Endothelial cell (in vitro differentiated cells): Measurements from ENCODE around the gene SPATS2L. TPM values are rescaled to one million over a fixed set of nuclear protein-coding genes. Genes with fewer than 3 reads are reported as not detected.

Experiments used
- DNase-seq: peaks from one replicate; pipeline ENCODE4 v3.0.0; 2021; ENCODE audit warnings: low spot score
- H3K27ac Mint-ChIP-seq: one replicate; pipeline ENCODE4 v1.8.0; 2021; ENCODE audit warnings: mixed read lengths, inconsistent platforms; ENCODE audit not compliant: unreplicated experiment
- H3K27me3 Mint-ChIP-seq: one replicate; pipeline ENCODE4 v1.8.0; 2021; ENCODE audit warnings: mild to moderate bottlenecking, moderate library complexity, mixed read lengths, inconsistent platforms; ENCODE audit not compliant: unreplicated experiment
- H3K36me3 Mint-ChIP-seq: one replicate; pipeline ENCODE4 v1.8.0; 2021; ENCODE audit warnings: mild to moderate bottlenecking, low read depth, mixed read lengths, inconsistent platforms; ENCODE audit not compliant: unreplicated experiment
- H3K4me1 Mint-ChIP-seq: one replicate; pipeline ENCODE4 v1.8.0; 2021; ENCODE audit warnings: mild to moderate bottlenecking, mixed read lengths, inconsistent platforms; ENCODE audit not compliant: unreplicated experiment
- H3K4me3 Mint-ChIP-seq: one replicate; pipeline ENCODE4 v1.8.0; 2021; ENCODE audit warnings: mild to moderate bottlenecking, mixed read lengths, inconsistent platforms; ENCODE audit not compliant: unreplicated experiment
- H3K9me3 Mint-ChIP-seq: one replicate; pipeline ENCODE4 v1.8.0; 2021; ENCODE audit warnings: mixed read lengths, inconsistent platforms; ENCODE audit not compliant: unreplicated experiment
- CTCF ChIP-seq: fragments of 200-600 bp; sonication (generic); IDR thresholded peaks from one replicate; pipeline ENCODE4 v1.5.0; 2021; ENCODE audit warnings: antibody characterized with exemption; ENCODE audit not compliant: unreplicated experiment
- total RNA-seq: library from RNA; stranded (reverse); fragmentation: NEBNext Ultra II Directional; extraction: Animal tissue kit (Norgen Biotek cat#: 25700); gene quantifications from one replicate; pipeline ENCODE4 v1.2.1, GENCODE V29; 2021; ENCODE audit not compliant: unreplicated experiment

Gene SPATS2L
- total RNA-seq, 1 donor from 2014 or later: 72.9 TPM

GRCh38 chr2:200417366-200417765, 110.9 kb downstream of the SPATS2L start:
- TF ChIP-seq CTCF: no peak
- H3K4me3 Mint-ChIP-seq: no peak overlapping the region
- H3K9me3 Mint-ChIP-seq: no peaks in the 10 kb centered on the region
- peaks cover 4% of the 10 kb centered on the region for H3K4me1 Mint-ChIP-seq
- H3K27ac Mint-ChIP-seq: no peak overlapping the region
- H3K36me3 Mint-ChIP-seq: peaks cover 7% of the 10 kb centered on the region
- no peak for DNase-seq
- H3K27me3 Mint-ChIP-seq: no peaks in the 10 kb centered on the region

DNA sequence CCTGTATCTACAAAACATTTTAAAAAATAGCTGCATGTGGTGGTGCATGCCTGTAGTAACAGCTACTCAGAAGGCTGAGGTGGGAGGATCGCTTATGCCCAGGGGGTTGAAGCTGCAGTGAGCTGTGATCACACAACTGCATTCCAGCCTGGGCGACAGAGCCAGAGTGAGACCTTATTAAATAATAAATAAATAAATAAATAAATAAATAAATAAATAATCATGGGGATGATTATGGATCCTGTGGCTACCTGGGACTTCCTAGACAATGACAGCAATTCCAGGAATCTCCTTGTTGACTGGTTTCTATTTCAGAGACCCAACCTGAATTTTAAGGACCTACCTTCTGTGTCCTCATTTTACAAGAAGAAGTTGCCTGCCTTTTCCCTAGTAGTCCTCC, 111.9 kb downstream of the SPATS2L start:
- DNase-seq: no peak
- H3K27ac Mint-ChIP-seq: no peak overlapping the region
- no peak overlapping the region for H3K4me3 Mint-ChIP-seq

GRCh38 chr2:200419325-200419724, 112.8 kb downstream of the SPATS2L start:
- H3K36me3 Mint-ChIP-seq: peaks cover 15% of the 10 kb centered on the region
- no peaks in the 10 kb centered on the region for H3K27me3 Mint-ChIP-seq
- peaks cover 4% of the 10 kb centered on the region for H3K4me1 Mint-ChIP-seq
- TF ChIP-seq CTCF: no peak
- H3K27ac Mint-ChIP-seq: no peak overlapping the region
- H3K9me3 Mint-ChIP-seq: no peaks in the 10 kb centered on the region
- no peak overlapping the region for H3K4me3 Mint-ChIP-seq
- no peak for DNase-seq

More for the DNA sequence above, 111.9 kb downstream of the SPATS2L start:
- no peaks in the 10 kb centered on the region for H3K27me3 Mint-ChIP-seq
- H3K4me1 Mint-ChIP-seq: peaks cover 4% of the 10 kb centered on the region
- H3K9me3 Mint-ChIP-seq: no peaks in the 10 kb centered on the region
- TF ChIP-seq CTCF: no peak
- H3K36me3 Mint-ChIP-seq: peaks cover 12% of the 10 kb centered on the region

- Mint-ChIP-seq H3K36me3 (peaks cover 20% of the 10 kb centered on the region), H3K4me3 (no peak overlapping the region), H3K27ac (no peak overlapping the region), H3K9me3 (no peaks in the 10 kb centered on the region), H3K4me1 (peaks cover 12% of the 10 kb centered on the region), H3K27me3 (no peaks in the 10 kb centered on the region)
- no peak for DNase-seq
- no peak for TF ChIP-seq CTCF
Observed at GRCh38 chr2:200421270-200421669, 114.8 kb downstream of the SPATS2L start.

DNA sequence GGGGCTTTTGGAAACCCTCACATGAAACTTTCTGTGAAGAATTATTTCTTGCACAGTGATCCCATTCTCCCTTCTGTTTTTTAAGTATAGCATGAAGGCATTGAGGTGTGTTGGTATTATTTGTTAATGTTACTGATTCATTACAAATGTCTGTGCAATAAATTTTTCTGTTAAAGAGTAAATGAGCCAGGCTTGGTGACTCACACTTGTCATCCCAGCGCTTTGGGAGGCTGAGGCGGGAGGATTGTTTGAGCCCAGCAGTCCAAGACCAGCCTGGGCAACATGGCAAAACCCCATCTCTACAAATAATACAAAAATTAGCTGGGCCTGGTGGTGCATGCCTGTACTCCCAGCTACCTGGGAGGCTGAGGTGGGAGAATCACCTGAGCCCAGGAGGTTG, 115.6 kb downstream of the SPATS2L start:
- no peaks in the 10 kb centered on the region for H3K9me3 Mint-ChIP-seq
- no peak for DNase-seq
- no peak overlapping the region for H3K4me3 Mint-ChIP-seq
- H3K36me3 Mint-ChIP-seq: peaks cover 20% of the 10 kb centered on the region
- TF ChIP-seq CTCF: no peak
- no peaks in the 10 kb centered on the region for H3K27me3 Mint-ChIP-seq
- peaks cover 12% of the 10 kb centered on the region for H3K4me1 Mint-ChIP-seq
- H3K27ac Mint-ChIP-seq: no peak overlapping the region
